NCI-H524 (cell line): ENCODE measurements around the gene TRIB2.
A peak's percentile ranks its signal among the peaks of the same experiment; 100 is the strongest.

ENCODE experiments used
- DNase-seq, 2 experiments: peaks; one replicate each; lab custom pipeline; 2025; lab: John Stamatoyannopoulos, UW

TRIB2 gene

DNA sequence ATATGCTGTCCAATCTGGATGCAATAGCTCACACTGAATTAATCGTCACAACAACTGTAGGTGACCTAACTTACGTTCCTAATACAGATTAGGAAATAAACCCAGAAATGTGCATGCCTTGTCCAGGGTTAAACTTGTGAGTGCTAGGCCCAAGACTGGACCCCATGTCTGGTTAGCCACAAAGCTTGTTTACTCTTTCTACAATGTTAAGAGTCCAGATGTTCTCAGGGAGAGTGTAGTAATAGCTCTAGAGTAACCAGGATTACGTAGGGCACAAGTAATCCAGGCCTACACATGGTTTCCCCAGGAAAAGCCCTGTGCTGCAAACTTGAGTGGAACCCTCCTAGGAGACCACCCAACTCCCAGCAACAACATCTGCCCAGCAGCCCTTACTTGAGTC is 26.2 kb downstream of the TRIB2 start:
- DNase-seq, result no peak

GRCh38 chr2:12750166-12750905 is 33.6 kb downstream of the TRIB2 start:
- DNase-seq, result peak in 1 of 2 experiments; percentile 35

DNA sequence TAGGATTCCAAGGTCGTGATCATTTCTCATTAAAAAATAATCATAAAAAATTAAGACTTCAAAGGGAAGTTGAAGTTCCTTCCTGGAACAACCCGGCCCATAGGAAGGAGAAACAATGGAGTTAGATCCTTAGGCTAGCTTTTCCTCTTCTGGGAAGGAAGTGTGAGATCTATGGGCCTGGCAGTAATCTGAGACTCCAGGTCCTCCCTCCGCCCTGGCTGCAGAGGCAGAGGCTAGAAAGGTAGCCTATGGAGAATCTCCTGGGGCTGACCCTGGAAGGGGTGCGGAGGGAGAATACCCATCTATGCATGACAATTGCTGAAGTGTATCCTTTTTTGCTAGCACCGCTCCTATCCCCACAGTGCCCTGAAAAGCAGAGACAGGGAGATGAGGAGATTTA is 37.9 kb downstream of the TRIB2 start:
- no peak for DNase-seq

DNA sequence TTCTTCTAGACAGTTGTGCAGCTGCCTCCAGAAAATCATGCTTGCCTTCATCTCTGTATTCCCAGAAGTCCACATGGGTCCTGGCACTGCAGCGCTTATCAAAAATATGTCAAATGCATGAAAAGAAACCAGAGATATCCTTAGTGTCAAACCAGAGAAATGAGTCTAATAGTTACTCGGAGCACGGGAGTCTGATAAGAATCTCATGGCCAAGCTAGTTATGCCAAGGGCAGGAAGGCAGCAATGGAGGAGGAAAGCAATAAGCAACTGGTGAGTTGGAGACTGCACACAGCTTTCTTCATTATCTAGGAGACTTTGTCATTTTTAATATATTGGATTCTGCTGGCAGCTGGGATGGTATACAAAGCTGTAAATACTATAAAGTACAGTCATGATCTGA is 38.6 kb downstream of the TRIB2 start:
- no peak for DNase-seq

GRCh38 chr2:12759248-12759647 is 42.5 kb downstream of the TRIB2 start:
- no peak for DNase-seq

GRCh38 chr2:12761104-12761503 is 44.4 kb downstream of the TRIB2 start:
- no peak for DNase-seq

DNA sequence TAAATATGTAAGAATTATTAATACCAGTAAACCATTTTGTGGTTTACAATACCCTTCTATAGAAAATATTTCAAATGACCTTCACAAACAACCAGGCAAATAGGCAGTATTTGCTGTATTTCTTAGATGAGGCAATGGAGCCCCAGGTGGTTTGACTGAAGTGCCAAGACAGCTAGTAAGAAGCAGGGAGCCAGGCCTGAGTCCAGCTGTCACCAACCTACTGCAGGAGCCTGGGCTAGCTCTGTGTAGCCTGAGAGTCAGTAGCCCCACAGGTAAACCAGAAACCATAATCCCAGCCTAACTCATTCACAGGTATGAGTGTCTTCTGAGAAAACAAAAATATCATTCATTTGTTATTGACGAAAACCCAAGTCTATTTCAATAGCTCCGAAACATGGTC is 45.6 kb downstream of the TRIB2 start:
- DNase-seq, result peak in 1 of 2 experiments; percentile 19

DNA sequence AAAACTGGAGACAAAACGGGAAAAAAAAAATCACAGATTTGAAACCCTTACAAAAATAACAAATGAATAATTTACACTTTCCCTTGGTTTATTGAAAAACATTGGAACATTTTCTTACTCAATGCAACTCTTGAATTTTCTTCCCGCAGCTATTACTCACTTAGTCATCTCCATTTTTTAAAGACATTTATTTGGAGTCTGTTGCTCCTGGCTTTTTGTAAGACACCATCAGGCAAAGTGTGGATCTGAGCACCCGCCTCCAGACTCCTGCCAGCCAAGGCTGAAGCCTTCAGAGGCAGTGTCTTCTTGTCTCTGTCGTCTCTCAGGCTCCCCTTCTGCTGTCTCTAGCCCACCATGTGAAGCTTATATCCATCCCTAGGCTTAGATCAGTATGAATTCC is 46.2 kb downstream of the TRIB2 start:
- no peak for DNase-seq

GRCh38 chr2:12763486-12763885 is 46.8 kb downstream of the TRIB2 start:
- no peak for DNase-seq

GRCh38 chr2:12764075-12764730 is 47.5 kb downstream of the TRIB2 start:
- no peak for DNase-seq

- DNase-seq, result no peak
Measured at GRCh38 chr2:12764849-12765605, 48.3 kb downstream of the TRIB2 start.

- no peak for DNase-seq
Measured at GRCh38 chr2:12766421-12766879, 49.7 kb downstream of the TRIB2 start.

- DNase-seq, result no peak
Measured at GRCh38 chr2:12767541-12767940, 50.8 kb downstream of the TRIB2 start.

- no peak for DNase-seq
Measured at GRCh38 chr2:12767996-12768624, 51.4 kb downstream of the TRIB2 start.

DNA sequence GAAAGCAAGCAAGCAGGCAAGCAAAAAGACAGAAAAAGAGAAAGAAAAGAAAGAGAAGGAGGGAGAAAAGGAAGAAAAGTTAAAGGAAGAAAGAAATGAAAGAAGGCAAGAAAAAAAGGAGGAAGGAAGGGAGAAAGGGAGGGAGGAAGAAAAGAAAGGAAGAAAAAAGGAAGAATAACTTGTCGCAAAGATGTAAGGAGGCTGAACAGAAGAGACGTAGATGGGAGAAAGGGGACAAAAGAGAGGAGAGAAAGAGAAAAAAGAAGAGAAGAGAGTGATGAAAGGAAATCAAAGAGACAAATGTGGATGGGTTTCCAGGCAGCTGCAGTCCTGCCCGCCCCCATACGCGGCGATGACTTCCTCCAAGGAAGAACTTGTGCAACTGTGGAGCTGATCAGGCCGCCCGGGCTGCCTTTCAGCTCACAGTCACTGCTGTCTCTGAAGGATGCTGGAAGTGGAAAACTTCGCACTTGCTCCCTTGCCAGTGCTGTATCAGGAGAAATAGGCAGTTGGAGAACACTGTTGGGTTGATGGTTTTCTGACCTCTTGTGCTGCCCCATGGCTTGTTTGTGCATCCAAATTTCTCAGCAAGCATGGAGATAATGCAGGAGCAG is 52.9 kb downstream of the TRIB2 start:
- DNase-seq, result no peak

GRCh38 chr2:12770300-12770968 is 53.7 kb downstream of the TRIB2 start:
- DNase-seq, result no peak

GRCh38 chr2:12771154-12771553 is 54.4 kb downstream of the TRIB2 start:
- DNase-seq, result no peak

GRCh38 chr2:12773586-12774394 is 57.1 kb downstream of the TRIB2 start:
- no peak for DNase-seq

GRCh38 chr2:12774395-12774727 is 57.6 kb downstream of the TRIB2 start:
- no peak for DNase-seq

DNA sequence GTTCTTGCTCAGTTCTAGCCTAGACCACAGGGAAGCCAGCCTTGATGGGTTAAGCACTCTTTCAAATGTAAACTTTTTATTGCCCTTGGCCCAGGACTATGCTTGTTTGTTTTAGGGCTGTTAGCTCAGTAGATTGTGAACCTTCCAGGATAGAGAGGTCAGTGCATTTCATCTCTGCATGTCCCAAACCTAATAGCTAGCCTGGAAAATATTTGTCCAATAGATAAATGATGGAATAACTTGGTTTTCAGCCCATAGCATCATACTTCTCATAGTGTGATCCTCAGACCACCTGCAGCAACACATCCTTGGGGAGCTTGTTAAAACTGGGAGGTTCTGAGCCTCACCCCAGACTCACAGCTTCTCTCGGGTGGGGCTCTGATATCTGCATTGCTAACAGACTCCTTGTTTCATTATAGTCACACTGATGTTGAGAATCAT is 59.8 kb downstream of the TRIB2 start:
- no peak for DNase-seq

- DNase-seq, result no peak
Measured at GRCh38 chr2:12778369-12778768, 61.6 kb downstream of the TRIB2 start.
